Subcutaneous abdominal adipose tissue (tissue), 5 donors: Measurements from ENCODE around the gene NRG3.

Source experiments
- H3K27ac ChIP-seq: one replicate; pipeline ENCODE4 v1.7.0; 2013; ENCODE audit warnings: low read depth, mild to moderate bottlenecking, inconsistent platforms, low read length, moderate library complexity
- H3K27me3 ChIP-seq, 5 donors: one replicate each; pipeline ENCODE4 v1.7.0; 2013; ENCODE audit warnings: low read length in 5 of 5, inconsistent platforms in 1 of 5; ENCODE audit not compliant: control insufficient read depth in 5 of 5, insufficient read depth in 4 of 5
- H3K36me3 ChIP-seq, 5 donors: one replicate each; pipeline ENCODE4 v1.7.0; 2013; ENCODE audit warnings: low read length in 5 of 5; ENCODE audit not compliant: control insufficient read depth in 5 of 5, insufficient read depth in 5 of 5
- H3K4me1 ChIP-seq, 5 donors: one replicate each; pipeline ENCODE4 v1.7.0; 2013; ENCODE audit warnings: low read length in 5 of 5, mild to moderate bottlenecking in 3 of 5, moderate library complexity in 1 of 5; ENCODE audit not compliant: control insufficient read depth in 5 of 5, insufficient read depth in 5 of 5
- H3K4me3 ChIP-seq, 5 donors: one replicate each; pipeline ENCODE4 v1.7.0; 2013; ENCODE audit warnings: low read length in 5 of 5, low read depth in 1 of 5
- H3K9ac ChIP-seq, 5 donors: one replicate each; pipeline ENCODE4 v1.7.0; 2013; ENCODE audit warnings: low read length in 5 of 5, mild to moderate bottlenecking in 4 of 5, moderate library complexity in 3 of 5
- H3K9me3 ChIP-seq, 5 donors: one replicate each; pipeline ENCODE4 v1.7.0; 2013; ENCODE audit warnings: low read length in 5 of 5; ENCODE audit not compliant: control insufficient read depth in 5 of 5
- donor health status: healthy.
- donor health status: healthy.
- donor health status: healthy.
- donor health status: healthy.
- donor health status: healthy.

The NRG3 gene

DNA sequence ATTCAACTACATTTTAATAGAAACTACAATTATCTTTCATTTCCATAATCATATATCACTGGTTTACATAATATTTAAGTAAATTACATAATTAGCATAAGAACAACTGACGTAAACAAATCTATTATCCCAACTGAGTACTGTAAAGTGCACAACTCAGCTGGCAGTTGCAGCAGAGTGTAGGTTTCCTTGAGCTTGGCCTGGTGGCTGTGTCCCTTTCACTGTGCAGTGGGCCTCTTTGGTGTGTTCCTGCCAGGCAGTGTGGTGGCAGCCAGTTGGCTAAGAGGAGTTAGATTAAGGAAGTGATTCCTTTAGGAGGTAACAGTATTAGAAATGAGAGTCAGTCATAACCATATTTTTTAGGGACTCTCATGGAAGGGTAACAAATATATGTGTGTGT, 7.0 kb downstream of the NRG3 start:
- H3K27me3 ChIP-seq = peaks cover 0 to 6% (median 5%) of the 10 kb centered on the region in 5 donors
- H3K9me3 ChIP-seq = no peaks in the 10 kb centered on the region
- H3K4me1 ChIP-seq = no peaks in the 10 kb centered on the region
- H3K4me3 ChIP-seq = no peak overlapping the region
- H3K36me3 ChIP-seq = no peaks in the 10 kb centered on the region
- no peak overlapping the region for H3K9ac ChIP-seq
- H3K27ac ChIP-seq = no peak overlapping the region

DNA sequence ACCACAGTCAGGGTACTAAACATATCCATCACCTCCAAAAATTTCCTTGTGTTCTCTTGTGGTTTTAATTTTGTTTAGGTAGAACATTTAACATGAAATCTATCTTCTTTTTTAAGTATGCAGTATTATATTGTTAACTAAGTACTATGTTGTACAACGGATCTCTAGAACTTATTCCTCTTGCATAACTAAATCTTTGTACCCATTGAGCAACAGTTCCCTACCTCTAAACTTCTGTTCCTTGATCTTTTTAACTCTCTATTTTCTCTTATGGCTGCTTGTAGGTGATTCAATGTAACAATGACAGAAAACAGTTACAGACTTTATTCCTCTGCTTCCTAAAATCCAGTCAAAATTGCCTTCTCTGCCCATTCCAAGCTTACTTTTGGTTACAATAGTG, 9.9 kb downstream of the NRG3 start:
- H3K36me3 ChIP-seq = no peaks in the 10 kb centered on the region
- no peak overlapping the region for H3K27ac ChIP-seq
- no peaks in the 10 kb centered on the region for H3K9me3 ChIP-seq
- H3K4me3 ChIP-seq = no peak overlapping the region
- H3K27me3 ChIP-seq = no peaks in the 10 kb centered on the region
- no peaks in the 10 kb centered on the region for H3K4me1 ChIP-seq
- no peak overlapping the region for H3K9ac ChIP-seq

DNA sequence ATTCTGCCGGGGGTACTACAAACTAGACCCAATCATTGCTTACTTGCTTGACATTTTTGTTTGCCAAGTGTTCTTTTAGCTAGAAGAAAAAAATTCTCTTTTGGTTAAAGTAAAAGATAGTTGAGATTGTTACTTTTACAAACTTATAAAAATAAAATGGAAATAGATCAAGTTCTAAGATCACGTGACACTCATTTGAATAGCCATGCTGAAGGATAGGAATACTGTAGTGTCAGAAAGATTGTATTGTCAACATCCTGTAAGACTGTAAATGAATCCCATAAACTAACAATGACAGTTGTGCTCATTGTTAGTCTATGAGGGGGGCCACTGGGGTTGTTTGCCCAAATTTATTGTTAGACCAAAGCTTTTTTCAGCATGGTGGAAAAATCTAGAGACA, 10.5 kb downstream of the NRG3 start:
- Histone ChIP-seq H3K4me1 (no peaks in the 10 kb centered on the region), H3K27me3 (no peaks in the 10 kb centered on the region), H3K4me3 (no peak overlapping the region), H3K9ac (no peak overlapping the region), H3K9me3 (no peaks in the 10 kb centered on the region), H3K36me3 (no peaks in the 10 kb centered on the region), H3K27ac (no peak overlapping the region)

DNA sequence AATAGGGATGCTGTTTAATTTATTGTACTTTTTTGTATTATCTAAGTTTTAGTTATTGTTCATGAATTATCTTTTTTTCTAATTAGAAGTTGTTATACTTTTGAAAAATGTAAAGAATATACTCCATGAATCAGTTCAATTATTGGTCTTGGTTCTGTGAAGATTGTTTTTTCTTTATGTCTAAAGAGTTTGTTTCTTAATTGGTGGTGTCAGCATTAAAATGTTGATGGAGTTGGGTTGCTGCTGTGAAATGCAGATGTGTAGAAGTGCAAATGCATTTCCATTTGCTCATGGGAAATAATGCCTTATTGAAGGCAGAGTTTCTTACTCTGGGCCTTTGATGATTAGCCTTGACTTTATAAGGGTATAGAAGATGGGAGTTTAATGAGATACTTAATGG, 11.9 kb downstream of the NRG3 start:
- Histone ChIP-seq H3K27me3 (no peaks in the 10 kb centered on the region), H3K36me3 (no peaks in the 10 kb centered on the region)

DNA sequence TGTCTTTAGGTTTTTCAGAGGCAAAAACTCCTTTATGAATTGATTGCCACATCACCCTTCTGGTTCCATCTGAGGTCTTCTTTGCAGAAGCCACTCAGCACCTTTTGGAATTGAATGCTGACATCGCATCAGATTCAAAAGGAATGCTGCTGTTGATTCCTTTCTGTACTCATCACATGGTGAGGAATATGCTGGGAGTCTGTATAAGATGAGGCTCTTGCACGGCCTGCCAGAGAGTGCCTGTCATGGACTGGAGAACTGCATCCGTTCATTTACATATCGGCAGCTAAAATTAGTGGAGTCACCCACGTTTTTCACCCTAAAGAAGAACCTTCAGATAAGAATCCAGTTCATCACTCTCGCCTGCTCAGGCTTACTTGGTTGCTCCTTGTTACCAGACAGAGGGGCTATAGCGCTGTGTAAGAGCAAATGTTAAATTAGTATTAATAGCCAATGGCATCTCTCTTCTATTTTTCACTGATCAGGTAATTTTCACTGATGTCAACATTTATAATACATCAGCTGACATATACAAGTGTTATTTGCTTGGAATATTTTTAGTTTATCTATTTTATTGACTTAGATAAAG, 14.3 kb downstream of the NRG3 start:
- no peak overlapping the region for H3K9ac ChIP-seq
- no peaks in the 10 kb centered on the region for H3K27me3 ChIP-seq
- H3K36me3 ChIP-seq = no peaks in the 10 kb centered on the region
- H3K4me1 ChIP-seq = no peaks in the 10 kb centered on the region
- H3K9me3 ChIP-seq = no peaks in the 10 kb centered on the region
- no peak overlapping the region for H3K27ac ChIP-seq
- no peak overlapping the region for H3K4me3 ChIP-seq

More for the DNA sequence above, 11.9 kb downstream of the NRG3 start:
- Histone ChIP-seq H3K4me3 (no peak overlapping the region), H3K9ac (no peak overlapping the region), H3K9me3 (no peaks in the 10 kb centered on the region), H3K27ac (no peak overlapping the region), H3K4me1 (no peaks in the 10 kb centered on the region)

DNA sequence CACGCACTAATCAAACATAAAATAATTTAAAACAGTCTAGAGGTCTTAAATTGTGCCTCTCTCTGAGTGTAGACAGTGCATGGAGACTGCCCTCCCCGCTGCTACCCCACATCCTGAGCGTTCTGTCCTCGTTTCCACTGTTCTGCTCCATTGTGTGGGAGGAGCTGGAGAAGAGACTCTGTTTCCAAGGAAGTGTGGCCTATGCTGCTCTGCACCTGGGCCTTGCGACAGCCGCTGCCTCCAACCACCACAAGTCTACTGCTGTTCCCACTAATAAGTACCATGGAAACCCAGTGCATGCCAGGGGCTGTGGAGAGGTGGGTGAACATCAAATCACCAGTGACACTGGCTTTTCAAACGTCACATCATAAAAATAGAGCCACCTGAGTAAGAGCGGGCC, 19.6 kb downstream of the NRG3 start:
- no peaks in the 10 kb centered on the region for H3K36me3 ChIP-seq
- no peak overlapping the region for H3K4me3 ChIP-seq
- no peak overlapping the region for H3K9ac ChIP-seq
- H3K27ac ChIP-seq = no peak overlapping the region
- no peaks in the 10 kb centered on the region for H3K9me3 ChIP-seq
- H3K4me1 ChIP-seq = no peaks in the 10 kb centered on the region
- H3K27me3 ChIP-seq = no peaks in the 10 kb centered on the region

DNA sequence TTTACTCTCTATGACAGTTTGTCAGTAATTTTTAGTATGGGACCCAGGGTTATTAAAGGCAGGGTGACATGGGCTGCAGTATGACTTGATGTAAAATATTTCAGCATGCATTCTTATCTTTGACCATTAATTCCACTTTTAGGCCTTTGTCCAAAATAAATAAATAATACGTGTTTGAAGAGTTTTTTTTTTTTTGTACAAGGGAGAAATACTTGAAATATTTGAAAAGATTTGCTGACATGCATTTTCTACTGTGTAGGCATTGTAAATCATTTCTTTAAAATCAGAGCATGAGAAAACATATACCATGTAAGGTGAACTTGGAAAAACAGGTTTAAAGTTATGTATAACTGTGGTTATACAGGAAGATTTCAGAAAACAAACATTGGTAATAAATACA, 23.5 kb downstream of the NRG3 start:
- Histone ChIP-seq H3K9me3 (no peaks in the 10 kb centered on the region), H3K4me3 (no peak overlapping the region), H3K4me1 (no peaks in the 10 kb centered on the region), H3K27ac (no peak overlapping the region), H3K27me3 (no peaks in the 10 kb centered on the region), H3K36me3 (no peaks in the 10 kb centered on the region), H3K9ac (no peak overlapping the region)

DNA sequence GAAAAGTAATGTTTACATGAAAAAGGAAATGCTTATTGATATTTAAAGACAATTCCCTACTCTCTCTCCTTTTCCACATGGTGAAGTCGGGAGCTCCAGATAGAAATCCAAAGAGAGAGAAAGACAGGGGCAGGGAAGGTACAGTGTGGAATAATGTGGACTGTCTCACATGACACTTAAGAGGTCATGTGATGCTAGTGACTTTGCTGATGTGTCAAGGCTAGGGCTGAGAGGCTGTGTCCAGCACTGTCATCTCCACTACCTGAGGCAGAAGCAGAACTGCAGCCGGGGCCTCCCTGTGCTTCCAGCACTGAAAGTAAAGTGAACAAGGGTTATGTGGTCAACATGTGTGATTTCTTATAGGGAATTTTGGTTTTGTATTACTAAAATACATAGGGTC, 26.0 kb downstream of the NRG3 start:
- H3K36me3 ChIP-seq = no peaks in the 10 kb centered on the region
- H3K27me3 ChIP-seq = no peaks in the 10 kb centered on the region
- H3K4me3 ChIP-seq = no peak overlapping the region
- no peaks in the 10 kb centered on the region for H3K4me1 ChIP-seq
- H3K9ac ChIP-seq = no peak overlapping the region
- no peaks in the 10 kb centered on the region for H3K9me3 ChIP-seq
- H3K27ac ChIP-seq = no peak overlapping the region

DNA sequence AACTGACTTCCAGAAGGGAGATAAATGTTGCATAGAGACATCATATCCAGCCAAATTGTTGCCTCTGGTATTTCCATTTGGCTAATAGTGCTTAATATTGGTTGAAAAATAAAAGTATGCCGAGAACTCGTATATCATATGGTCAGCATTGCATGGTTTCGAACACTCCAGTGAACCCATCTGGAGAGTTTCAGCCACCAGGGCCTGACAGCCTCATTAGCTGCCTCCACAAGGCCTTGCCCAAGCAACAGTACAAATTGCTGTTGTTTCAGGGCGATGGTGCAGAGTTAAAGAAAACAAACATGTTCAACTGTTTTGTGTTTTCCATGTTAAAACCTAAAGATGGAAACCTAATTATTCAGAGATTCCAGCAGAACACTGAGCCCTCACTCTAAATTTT, 28.5 kb downstream of the NRG3 start:
- Histone ChIP-seq H3K36me3 (no peaks in the 10 kb centered on the region), H3K4me3 (no peak overlapping the region), H3K9ac (no peak overlapping the region), H3K4me1 (no peaks in the 10 kb centered on the region), H3K27me3 (no peaks in the 10 kb centered on the region), H3K27ac (no peak overlapping the region), H3K9me3 (no peaks in the 10 kb centered on the region)

DNA sequence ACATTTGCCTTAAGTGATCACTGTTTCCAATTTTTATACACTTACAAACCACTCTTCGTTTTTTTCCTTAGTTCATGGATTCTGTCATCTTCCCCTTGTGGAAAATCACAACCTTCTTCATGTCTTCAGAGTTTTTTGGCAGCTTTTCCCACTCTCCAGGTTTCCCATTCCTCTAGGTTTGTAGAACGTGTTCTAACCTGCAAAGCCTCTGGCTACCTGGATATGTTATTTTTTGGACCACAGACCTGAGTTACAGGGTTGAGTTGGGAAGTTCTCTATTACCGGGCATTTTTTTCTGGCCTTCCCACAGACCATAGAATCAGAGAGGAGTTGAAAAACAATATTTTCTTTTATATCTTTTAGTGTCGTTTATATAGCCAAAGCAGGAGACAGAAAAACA, 30.2 kb downstream of the NRG3 start:
- H3K36me3 ChIP-seq = no peaks in the 10 kb centered on the region
- no peaks in the 10 kb centered on the region for H3K27me3 ChIP-seq
- no peak overlapping the region for H3K9ac ChIP-seq
- H3K27ac ChIP-seq = no peak overlapping the region
- H3K9me3 ChIP-seq = no peaks in the 10 kb centered on the region
- no peaks in the 10 kb centered on the region for H3K4me1 ChIP-seq
- no peak overlapping the region for H3K4me3 ChIP-seq

DNA sequence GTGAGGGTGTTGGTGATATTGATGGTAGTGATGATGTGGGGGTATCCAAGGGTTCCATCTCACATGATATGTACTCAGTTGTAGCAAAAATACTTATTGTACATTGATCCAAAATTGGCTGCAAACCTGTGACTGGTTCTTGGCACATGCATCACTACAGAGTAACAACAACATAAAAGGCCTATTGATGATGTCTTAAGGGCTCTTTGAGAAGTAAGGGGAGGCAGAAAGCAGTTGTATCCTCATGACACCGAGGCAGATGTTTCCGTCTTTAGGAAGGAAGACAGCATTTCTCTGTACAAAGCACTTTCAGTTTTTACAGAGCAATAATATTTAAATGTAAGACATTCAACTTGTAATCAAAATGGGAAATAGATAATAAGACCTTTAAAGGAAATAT, 34.5 kb downstream of the NRG3 start:
- Histone ChIP-seq H3K4me3 (no peak overlapping the region), H3K27ac (no peak overlapping the region), H3K27me3 (no peaks in the 10 kb centered on the region), H3K4me1 (no peaks in the 10 kb centered on the region), H3K9ac (no peak overlapping the region), H3K36me3 (no peaks in the 10 kb centered on the region), H3K9me3 (no peaks in the 10 kb centered on the region)
